Occipital lobe (tissue), 3 donors: ENCODE results near the gene HDC. TPM values are rescaled to one million over a fixed set of nuclear protein-coding genes. Genes with fewer than 3 reads are reported as not detected.

Experiments used
- DNase-seq: peaks from one replicate; lab custom pipeline; 2025; lab: John Stamatoyannopoulos, UW
- small RNA-seq: library from RNA; depleted of rRNA; stranded (forward); fragments of <200 nt; gene quantifications from one replicate; pipeline ENCODE3, GENCODE V24; 2014
- total RNA-seq: library from RNA; depleted of rRNA; stranded (reverse); fragments of >200 nt; gene quantifications from one replicate; pipeline ENCODE4 v1.2.3, GENCODE V29; 2014

The HDC gene
- total RNA-seq, 1 donor from 2014 or later, result not detected

DNA sequence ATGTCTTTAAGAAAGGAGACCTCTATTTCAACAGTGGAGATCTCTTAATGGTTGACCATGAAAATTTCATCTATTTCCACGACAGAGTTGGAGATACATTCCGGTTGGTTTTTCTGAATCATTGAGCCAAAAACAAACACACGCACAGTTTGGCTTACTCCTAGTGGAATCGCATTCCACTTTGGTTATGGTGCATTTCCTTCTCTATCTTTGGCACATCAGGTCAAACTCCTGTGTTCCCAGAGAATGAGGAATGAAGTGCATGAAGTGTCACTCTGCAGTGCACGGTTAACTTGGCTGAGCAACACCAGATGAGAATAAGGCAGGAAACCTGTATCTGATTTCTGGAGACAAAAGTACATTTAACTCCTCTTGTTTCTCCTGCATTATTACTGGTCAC is 38.5 kb downstream of the HDC start:
- DNase-seq, result no peak

DNA sequence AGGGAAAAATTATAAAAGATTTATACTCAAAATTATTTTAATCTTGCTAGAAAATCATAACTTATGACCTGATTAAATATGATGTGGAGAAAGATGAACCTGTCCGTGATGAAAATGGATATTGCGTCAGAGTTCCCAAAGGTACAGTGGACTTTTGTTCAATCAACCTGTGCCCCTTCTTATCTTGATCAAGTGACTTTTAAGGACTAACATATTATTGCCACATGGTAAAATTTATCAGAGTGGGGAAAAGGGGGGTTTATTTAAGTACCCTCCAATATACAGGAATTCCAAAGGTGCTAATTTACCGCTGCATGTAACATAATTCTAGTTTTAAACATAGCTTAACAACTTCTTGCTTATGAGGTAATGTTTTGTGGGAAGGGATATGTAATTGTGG is 39.6 kb downstream of the HDC start:
- DNase-seq, result no peak

DNA sequence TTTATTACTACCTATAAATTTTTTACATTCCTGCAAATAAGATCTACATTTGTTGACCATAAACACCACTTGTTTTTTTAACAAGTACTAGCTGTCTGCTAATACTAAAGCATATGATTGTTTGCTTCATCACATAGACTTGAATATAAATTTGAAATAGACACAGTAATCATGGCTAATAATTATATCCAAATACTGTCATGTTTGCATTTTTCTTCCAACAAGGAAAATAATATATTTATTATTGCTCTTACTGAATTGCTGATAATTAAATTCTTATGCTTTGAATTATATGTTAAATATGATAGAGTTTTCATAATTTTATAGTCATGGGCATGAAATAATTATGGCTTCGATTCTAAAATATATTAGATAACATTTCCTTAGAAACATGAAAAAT is 40.5 kb downstream of the HDC start:
- DNase-seq, result no peak

DNA sequence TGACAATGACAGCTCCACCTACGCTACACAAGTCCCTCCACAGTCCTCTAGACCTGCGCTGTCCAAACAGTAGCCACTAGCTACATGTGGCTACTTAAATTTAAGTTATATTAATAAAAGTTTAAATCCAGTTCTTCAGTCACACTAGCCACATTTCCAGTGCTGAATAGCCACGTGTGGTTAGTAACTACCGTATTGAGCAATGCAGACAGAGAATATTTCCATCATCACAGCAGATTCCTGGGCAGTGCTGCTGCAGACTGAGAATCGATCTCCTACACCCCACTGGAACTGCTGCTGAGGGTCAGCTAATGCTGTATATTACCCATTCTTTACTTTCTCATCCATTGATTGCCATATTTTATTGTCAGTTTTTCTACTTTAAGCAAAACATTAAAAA is 40.9 kb downstream of the HDC start:
- DNase-seq, result no peak

DNA sequence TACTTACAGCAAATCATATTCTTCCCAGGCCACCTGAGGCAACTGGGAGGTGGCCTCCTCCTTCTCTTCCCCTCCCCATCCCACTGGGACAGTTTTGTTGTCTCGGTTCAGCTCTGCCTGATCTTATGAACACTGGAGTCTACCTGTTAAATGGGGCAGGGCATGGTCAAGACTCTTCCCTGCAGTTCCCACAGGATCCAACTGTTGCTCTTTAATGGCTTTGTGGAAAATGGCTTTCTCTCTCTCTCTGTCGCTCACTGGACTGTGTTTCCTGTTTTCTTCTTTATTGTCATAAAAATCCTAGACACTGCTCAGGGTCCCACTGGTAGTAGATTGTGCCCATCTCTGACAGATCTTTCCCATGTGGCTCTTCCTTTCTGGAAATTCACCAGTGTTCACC is 43.3 kb downstream of the HDC start:
- DNase-seq, result no peak

DNA sequence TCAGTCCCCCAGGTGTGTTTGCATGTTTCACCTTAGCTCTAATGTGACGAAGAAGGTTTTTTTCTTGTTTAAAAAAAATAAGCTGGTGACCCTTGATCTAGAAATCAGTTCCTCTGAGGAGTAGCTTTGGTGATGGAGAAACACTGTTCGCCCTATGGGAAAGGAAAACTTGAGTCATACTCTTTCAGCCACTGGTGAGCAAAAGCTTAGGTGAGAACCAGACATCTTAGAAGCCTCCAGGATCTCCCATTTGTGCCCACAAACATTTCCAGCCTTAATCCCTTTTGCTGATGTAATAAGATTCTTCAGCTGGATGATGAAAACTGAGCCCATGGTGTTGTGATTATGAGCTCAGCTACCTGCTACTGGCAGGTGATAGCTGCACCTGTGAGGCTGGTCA is 45.7 kb downstream of the HDC start:
- no peak for DNase-seq

DNA sequence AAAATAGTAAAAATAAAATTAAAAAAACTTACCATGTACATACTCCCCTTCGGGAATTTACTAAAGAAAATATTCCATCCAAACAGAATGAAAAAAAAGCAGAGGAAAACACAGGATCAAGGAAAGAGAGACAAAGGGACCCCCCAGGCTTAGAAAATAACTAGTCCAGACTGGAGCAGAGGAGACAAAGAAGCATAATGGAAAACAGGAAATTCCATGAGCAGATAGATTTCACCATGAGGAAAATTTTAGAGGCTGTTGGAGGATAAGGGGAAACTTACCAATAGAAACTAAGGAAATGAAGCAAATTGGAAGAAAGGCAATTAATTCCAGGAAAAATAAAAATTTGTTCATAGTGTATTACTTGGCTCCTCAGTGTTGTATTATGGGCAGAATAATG is 46.8 kb downstream of the HDC start:
- no peak for DNase-seq

- no peak for DNase-seq
Measured at GRCh38 chr15:50218291-50218690, 47.2 kb downstream of the HDC start.

- no peak for DNase-seq
Measured at GRCh38 chr15:50210462-50211157, 54.9 kb downstream of the HDC start.

DNA sequence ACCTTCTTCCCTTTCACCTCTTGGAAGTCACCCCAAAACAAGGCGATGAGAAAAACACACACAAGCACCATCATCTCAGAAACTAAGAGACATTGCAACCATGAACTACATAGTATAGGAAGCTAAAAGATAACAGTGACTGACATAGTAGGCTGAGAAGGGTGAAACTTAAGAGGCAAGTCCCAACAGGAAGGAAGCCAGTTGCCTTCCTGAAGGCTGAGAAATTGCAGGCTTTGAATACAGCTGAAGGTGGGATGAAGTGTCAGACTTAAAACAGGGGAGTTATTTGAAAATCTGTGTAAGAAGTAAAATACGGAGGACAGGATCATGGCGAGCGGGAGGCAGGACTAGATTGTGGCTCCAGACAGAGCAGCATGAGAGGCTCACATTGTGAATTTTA is 55.7 kb downstream of the HDC start:
- DNase-seq, result no peak

DNA sequence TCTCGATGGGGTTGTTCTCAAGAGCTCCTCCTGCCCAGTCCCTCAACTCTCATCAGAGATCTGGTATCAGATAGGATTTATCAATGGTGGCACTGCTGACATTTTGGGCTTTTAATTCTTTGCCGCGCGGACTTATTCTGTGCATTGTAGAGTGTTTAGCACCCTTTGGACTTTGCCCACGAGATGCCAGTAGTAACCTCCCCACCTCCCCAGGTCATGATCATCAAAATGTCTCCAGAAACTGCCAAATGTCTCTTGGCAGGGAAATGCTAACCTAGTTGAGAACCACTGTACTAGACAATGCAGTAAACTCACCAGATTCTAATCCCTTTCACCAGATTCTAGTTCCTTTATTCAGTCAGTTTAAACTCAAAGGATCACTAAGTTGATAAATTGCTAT is 59.5 kb downstream of the HDC start:
- DNase-seq, result no peak

GRCh38 chr15:50202003-50202402 is 63.5 kb downstream of the HDC start:
- no peak for DNase-seq

DNA sequence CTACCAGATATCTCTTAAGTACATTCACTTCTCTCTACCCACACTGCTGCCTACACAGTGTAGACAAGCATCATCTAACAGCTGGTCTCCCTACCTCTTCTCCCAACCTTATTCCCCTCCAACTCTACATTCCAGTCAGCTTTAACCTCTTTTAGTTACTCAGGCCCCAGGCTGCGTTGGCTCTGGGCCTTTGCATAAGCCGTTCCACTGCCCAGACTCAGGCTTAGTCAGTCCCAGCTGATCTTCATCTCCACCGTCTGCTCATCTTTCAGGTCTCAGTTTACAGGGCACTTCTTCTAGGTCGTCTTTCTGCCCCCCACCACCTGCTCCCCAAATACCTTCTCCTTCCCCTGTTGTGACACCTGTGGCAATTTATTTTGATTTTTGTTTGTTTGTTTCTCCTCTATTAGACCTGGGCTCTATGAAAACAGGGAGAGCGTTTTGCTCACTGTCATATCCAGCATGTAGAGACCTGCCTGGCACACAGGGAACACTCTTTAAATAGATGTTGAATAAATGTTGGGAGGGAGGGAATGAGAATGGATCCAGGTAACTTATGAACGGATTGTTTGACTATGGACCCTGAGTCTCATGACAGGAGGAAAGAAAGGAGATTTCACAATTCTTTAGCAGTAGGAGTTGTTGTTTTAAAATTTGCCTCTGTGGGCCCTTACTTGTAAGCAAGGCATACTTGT is 72.5 kb downstream of the HDC start:
- DNase-seq, result no peak

DNA sequence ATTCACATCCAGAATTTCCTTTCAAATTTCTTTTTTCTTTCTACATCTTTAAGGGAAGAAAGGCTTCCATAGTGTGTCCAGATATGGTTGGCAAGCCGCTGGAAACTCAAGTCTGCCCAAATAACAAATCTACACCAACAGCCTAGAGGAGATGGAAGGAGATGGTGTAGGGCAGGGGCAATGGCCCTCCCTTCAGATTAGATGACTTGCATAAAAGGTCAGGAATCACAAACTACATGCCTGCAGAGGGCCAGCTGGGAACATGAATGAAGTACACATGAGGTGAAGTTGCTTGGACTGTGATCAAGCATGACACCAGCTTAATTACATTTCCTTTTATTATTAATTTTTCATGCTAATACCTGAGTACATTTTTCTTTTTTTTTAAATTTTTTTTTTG is 73.4 kb downstream of the HDC start:
- no peak for DNase-seq

Small RNAs within 50 kb of the gene (small RNA-seq; reads per million reads assigned to genes)
- not detected for gene RF00019

Other genes with a start within 250 kb of the HDC start
- 6.6 TPM for gene ATP8B4, start 146.5 kb downstream of the HDC start, total RNA-seq
- gene SLC27A2, start 83.5 kb downstream of the HDC start, total RNA-seq, result 1.4 TPM
- 58.2 TPM for gene GABPB1, start 89.5 kb upstream of the HDC start, total RNA-seq
- 30.3 TPM for gene USP8, start 158.7 kb upstream of the HDC start, total RNA-seq